Measurements from ENCODE around the gene COL7A1. TPM values are rescaled to one million over a fixed set of nuclear protein-coding genes. Genes with fewer than 3 reads are reported as not detected.

COL7A1 gene
- total RNA-seq, 1 experiment from 2014 or later, result 8.1 TPM

GRCh38 chr3:48636149-48636655, 41.1 kb upstream of the COL7A1 start (continued):
- no peak for TF ChIP-seq ATF6 (CRISPR knock-in tag; IDR thresholded peaks at IDR 0.05)
- TF ChIP-seq ZNF219 (CRISPR knock-in tag; IDR thresholded peaks at IDR 0.05; ENCODE audit: borderline replicate concordance), result no peak

- peak; percentile 91 for ATAC-seq
- DNase-seq (ENCODE audit: low spot score), result peak; percentile 99
- no peaks in the 10 kb centered on the region for H3K27me3 Mint-ChIP-seq (ENCODE audit: low read depth)
- peaks cover 32% of the 10 kb centered on the region for H3K4me1 Mint-ChIP-seq
- peak within 1 kb of the TSS; percentile 94 for H3K27ac Mint-ChIP-seq
- no peaks in the 10 kb centered on the region for H3K9me3 Mint-ChIP-seq
- CTCF ChIA-PET, result interaction anchor here (0.5 to 3.6 kb wide), 53 partner anchors 10 to 939 kb away, joined by 3 to 51 read pairs (median 5); partner anchors contain the start of genes ATRIP, CCDC51, CELSR3 and COL7A1
- peak within 1 kb of the TSS; percentile 84 for H3K4me3 Mint-ChIP-seq
- peaks cover 21% of the 10 kb centered on the region for H3K36me3 Mint-ChIP-seq
- POLR2A ChIA-PET, result interaction anchor here (0.5 to 2.7 kb wide), 14 partner anchors 12 to 372 kb away, joined by 3 to 41 read pairs (median 4); partner anchors contain the start of genes CELSR3, IP6K2, PFKFB4 and TMEM89
- peak; percentile 88 for TF ChIP-seq SP1 (CRISPR knock-in tag; conservative IDR thresholded peaks at IDR 0.05)
- TF ChIP-seq AR (CRISPR knock-in tag; IDR thresholded peaks at IDR 0.05), result no peak
- peak; percentile 70; the same call in 1 of the 2 replicates for TF ChIP-seq CREB1 (CRISPR knock-in tag; IDR thresholded peaks at IDR 0.05)
- peak; percentile 84; the same call in 1 of the 2 replicates for TF ChIP-seq IRF1 (CRISPR knock-in tag; IDR thresholded peaks at IDR 0.05)
- 0 out of 2 replicates have a peak, but pooled peaks have one; percentile 27 for TF ChIP-seq ZNF263 (CRISPR knock-in tag; IDR thresholded peaks at IDR 0.05; ENCODE audit: low read depth)
- no peak for TF ChIP-seq ZSCAN18 (CRISPR knock-in tag; IDR thresholded peaks at IDR 0.05)
- TF ChIP-seq FOXP4 (CRISPR knock-in tag; IDR thresholded peaks at IDR 0.05), result peak; percentile 81; the same call in 1 of the 2 replicates
- TF ChIP-seq AFF4 (CRISPR knock-in tag; IDR thresholded peaks at IDR 0.05; ENCODE audit: borderline replicate concordance), result no peak
- peak; percentile 67; the same call in 1 of the 2 replicates for TF ChIP-seq MYBL2 (CRISPR knock-in tag; IDR thresholded peaks at IDR 0.05)
- 0 out of 2 replicates have a peak, but pooled peaks have one; percentile 33 for TF ChIP-seq CREM (CRISPR knock-in tag; IDR thresholded peaks at IDR 0.05)
- TF ChIP-seq GTF2I (CRISPR knock-in tag; conservative IDR thresholded peaks at IDR 0.05), result 0 out of 2 replicates have a peak, but pooled peaks have one; percentile 14
- peak; percentile 88 for TF ChIP-seq E2F5 (CRISPR knock-in tag; IDR thresholded peaks at IDR 0.05)
Observed at GRCh38 chr3:48635222-48636021, 40.3 kb upstream of the COL7A1 start, which contains the start of gene SLC26A6. Gene SLC26A6 (minus strand): TSS chr3:48635461. CDS start chr3:48635393, 68 bp downstream.
